K562 (cell line): Measurements from ENCODE around the gene USHBP1. TPM values are rescaled to one million over a fixed set of nuclear protein-coding genes. Genes with fewer than 3 reads are reported as not detected.
A peak's percentile ranks its signal among the peaks of the same experiment; 100 is the strongest.

Experiments
- ERF ChIP-seq: fragments of 450-650 bp; formaldehyde crosslinking; IDR thresholded peaks from 2 replicates; pipeline ENCODE4 v1.4.0; 2020; ENCODE audit warnings: mild to moderate bottlenecking, mixed read lengths
- HLTF ChIP-seq: fragments of 450-650 bp; IDR thresholded peaks from 2 replicates; pipeline ENCODE4 v1.6.1; 2016
- KLF16 ChIP-seq: IDR thresholded peaks from 2 replicates; pipeline ENCODE4 v1.6.1; 2016; ENCODE audit warnings: antibody characterized with exemption
- MBD2 ChIP-seq: sonication (generic); IDR thresholded peaks from 2 replicates; pipeline ENCODE4 v1.6.1; 2016; ENCODE audit warnings: low read depth, borderline replicate concordance
- MEF2A ChIP-seq: IDR thresholded peaks from 2 replicates; pipeline ENCODE4 v1.6.1; 2011; ENCODE audit warnings: low read depth, mild to moderate bottlenecking, low read length, moderate library complexity; ENCODE audit not compliant: control insufficient read depth
- NRF1 ChIP-seq, 2 experiments: fragments of 450-650 bp; IDR thresholded peaks in 1 of 2; conservative IDR thresholded peaks in 1 of 2; 2 replicates each; pipeline ENCODE4 v1.6.1; 2014; ENCODE audit warnings: mild to moderate bottlenecking in 2 of 2
- PHB ChIP-seq: fragments of 250-450 bp; sonication (Bioruptor Pico); IDR thresholded peaks from 2 replicates; pipeline ENCODE4 v1.5.0; 2021
- RBM25 ChIP-seq: fragments of 200-400 bp; formaldehyde crosslinking; IDR thresholded peaks from 2 replicates; pipeline ENCODE4 v1.6.1; 2018; ENCODE audit warnings: low read length, low read depth, moderate library complexity; ENCODE audit not compliant: severe bottlenecking
- SAP30 ChIP-seq: fragments of 200-600 bp; sonication (generic); IDR thresholded peaks from 2 replicates; pipeline ENCODE4 v1.6.1; 2012; ENCODE audit warnings: borderline replicate concordance, low read depth, mild to moderate bottlenecking, moderate library complexity, low read length, control low read depth, inconsistent platforms; ENCODE audit not compliant: insufficient read depth, poor library complexity, severe bottlenecking
- SIX5 ChIP-seq, 2 experiments: IDR thresholded peaks; 2 replicates each; pipeline ENCODE4 v1.6.1; 2011; ENCODE audit warnings: low read length in 2 of 2, borderline replicate concordance in 1 of 2, low read depth in 1 of 2, mild to moderate bottlenecking in 1 of 2, moderate library complexity in 1 of 2; ENCODE audit not compliant: insufficient read depth in 1 of 2
- SNIP1 ChIP-seq: fragments of 450-650 bp; IDR thresholded peaks from 2 replicates; pipeline ENCODE4 v1.7.1; 2017; ENCODE audit warnings: low read depth, mild to moderate bottlenecking
- STAT5A ChIP-seq: IDR thresholded peaks from 2 replicates; pipeline ENCODE4 v1.6.1; 2012; ENCODE audit warnings: low read length, inconsistent platforms, borderline replicate concordance
- TOE1 ChIP-seq, 2 experiments: fragments of 450-650 bp in 1 of 2; sonication (generic) in 1 of 2; formaldehyde crosslinking in 1 of 2; IDR thresholded peaks; 2 replicates each; pipeline versions ENCODE4 v1.7.1 to v1.8.0; 2016 to 2022; ENCODE audit warnings: borderline replicate concordance in 2 of 2, mild to moderate bottlenecking in 2 of 2, antibody characterized with exemption in 1 of 2, inconsistent platforms in 1 of 2, low read depth in 1 of 2, missing genetic modification reagents in 1 of 2, moderate library complexity in 1 of 2
- ZBTB9 ChIP-seq: fragments of 450-650 bp; formaldehyde crosslinking; IDR thresholded peaks from 2 replicates; pipeline ENCODE4 v1.4.0; 2020; ENCODE audit warnings: mild to moderate bottlenecking, moderate library complexity
- ZNF232 ChIP-seq: sonication (generic); formaldehyde crosslinking; IDR thresholded peaks from 2 replicates; pipeline ENCODE4 v1.8.0; 2022; ENCODE audit warnings: mild to moderate bottlenecking, missing genetic modification reagents
- ZNF347 ChIP-seq: fragments of 450-650 bp; formaldehyde crosslinking; IDR thresholded peaks from 2 replicates; pipeline ENCODE4 v1.4.0; 2020; ENCODE audit warnings: low read depth, mild to moderate bottlenecking, moderate library complexity
- ZNF589 ChIP-seq: fragments of 200-800 bp; sonication (Bioruptor generic); IDR thresholded peaks from 2 replicates; pipeline ENCODE4 v1.6.1; 2016; ENCODE audit warnings: low read depth, missing genetic modification characterization, missing compliant biosample characterization
- ZSCAN29 ChIP-seq: fragments of 450-650 bp; IDR thresholded peaks from 2 replicates; pipeline ENCODE4 v1.6.1; 2017
- polyA plus RNA-seq, 8 experiments: library from polyadenylated mRNA; depleted of rRNA in 4 of 8; stranded (reverse) in 5 of 8; unstranded in 3 of 8; fragments of >200 nt; fragmentation: Nextera tagmentation in 2 of 8; fragmentation: Illumina TruSeq in 1 of 8; extraction: Ambion mirVana in 2 of 8; extraction: Trizol in 1 of 8; gene quantifications; 2 replicates each; pipeline versions ENCODE4 v1.2.1 to v1.2.3, GENCODE V29; 2011 to 2014; ENCODE audit warnings: inconsistent platforms in 1 of 8, missing spikeins in 1 of 8
- total RNA-seq, 7 experiments: library from RNA; depleted of rRNA in 6 of 7; stranded (reverse); fragments of >200 nt in 6 of 7; fragmentation: Illumina TruSeq in 2 of 7; extraction: Trizol in 2 of 7; gene quantifications; 2 replicates each; pipeline versions ENCODE4 v1.2.1 to v1.2.3, GENCODE V29; 2011 to 2021; ENCODE audit warnings: low replicate concordance in 1 of 7
- TF ChIP-seq, protein P1 (sequence below): sonication (generic); formaldehyde crosslinking; IDR thresholded peaks from 2 replicates; pipeline ENCODE4 v1.4.0; 2020; ENCODE audit warnings: mild to moderate bottlenecking, missing genetic modification reagents
- TF ChIP-seq, protein P2 (sequence below): sonication (generic); formaldehyde crosslinking; IDR thresholded peaks from 2 replicates; pipeline ENCODE4 v1.8.0; 2023; ENCODE audit warnings: mild to moderate bottlenecking, missing genetic modification reagents

The USHBP1 gene
- total and polyA plus RNA-seq, 9 of the 15 experiments (the other 6 are each of a cell fraction or from before 2014, with no cell fraction given) = 0.03 to 0.10 (median 0.05) TPM; not detected in 5

GRCh38 chr19:17305517-17306284 is 41.2 kb upstream of the USHBP1 start, which contains the start of gene MRPL34 (continued):
- TF ChIP-seq ZBTB9 (CRISPR knock-in tag) (peak; percentile 55; the same call in 1 of the 2 replicates), KLF16 (peak; percentile 69), SIX5 (IDR thresholded peaks at IDR 0.05; ENCODE audit: borderline replicate concordance in 1 of 2, insufficient read depth in 1 of 2, low read depth in 1 of 2, low read length in 2 of 2) (peak; percentile 42 to 49; a peak in 2 of 4 replicates), TOE1 (IDR thresholded peaks at IDR 0.05; ENCODE audit: borderline replicate concordance) (0 out of 2 replicates have a peak, but pooled peaks have one; percentile 50), TOE1 (CRISPR knock-in tag; IDR thresholded peaks at IDR 0.05; ENCODE audit: borderline replicate concordance, low read depth) (no peak), ZNF589 (CRISPR knock-in tag) (0 out of 2 replicates have a peak, but pooled peaks have one; percentile 11), MBD2 (peak; percentile 67), RBM25 (no peak), SAP30 (peak; percentile 82), STAT5A (no peak), NRF1 (conservative IDR thresholded peaks at IDR 0.05 in 1 of 2, IDR thresholded peaks at IDR 0.05 in 1 of 2) (peak; percentile 98), HLTF (no peak), PHB (CRISPR knock-in tag) (0 out of 2 replicates have a peak, but pooled peaks have one; percentile 65), ZNF347 (CRISPR knock-in tag) (no peak), SNIP1 (no peak), MEF2A (no peak), ERF (CRISPR knock-in tag) (0 out of 2 replicates have a peak, but pooled peaks have one; percentile 66), ZNF232 (CRISPR knock-in tag) (no peak), ZSCAN29 (peak; percentile 51; the same call in 1 of the 2 replicates)
- TF ChIP-seq, protein P1, sequence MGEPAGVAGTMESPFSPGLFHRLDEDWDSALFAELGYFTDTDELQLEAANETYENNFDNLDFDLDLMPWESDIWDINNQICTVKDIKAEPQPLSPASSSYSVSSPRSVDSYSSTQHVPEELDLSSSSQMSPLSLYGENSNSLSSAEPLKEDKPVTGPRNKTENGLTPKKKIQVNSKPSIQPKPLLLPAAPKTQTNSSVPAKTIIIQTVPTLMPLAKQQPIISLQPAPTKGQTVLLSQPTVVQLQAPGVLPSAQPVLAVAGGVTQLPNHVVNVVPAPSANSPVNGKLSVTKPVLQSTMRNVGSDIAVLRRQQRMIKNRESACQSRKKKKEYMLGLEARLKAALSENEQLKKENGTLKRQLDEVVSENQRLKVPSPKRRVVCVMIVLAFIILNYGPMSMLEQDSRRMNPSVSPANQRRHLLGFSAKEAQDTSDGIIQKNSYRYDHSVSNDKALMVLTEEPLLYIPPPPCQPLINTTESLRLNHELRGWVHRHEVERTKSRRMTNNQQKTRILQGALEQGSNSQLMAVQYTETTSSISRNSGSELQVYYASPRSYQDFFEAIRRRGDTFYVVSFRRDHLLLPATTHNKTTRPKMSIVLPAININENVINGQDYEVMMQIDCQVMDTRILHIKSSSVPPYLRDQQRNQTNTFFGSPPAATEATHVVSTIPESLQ (CRISPR knock-in tag) = peak; percentile 85
- TF ChIP-seq, protein P2, sequence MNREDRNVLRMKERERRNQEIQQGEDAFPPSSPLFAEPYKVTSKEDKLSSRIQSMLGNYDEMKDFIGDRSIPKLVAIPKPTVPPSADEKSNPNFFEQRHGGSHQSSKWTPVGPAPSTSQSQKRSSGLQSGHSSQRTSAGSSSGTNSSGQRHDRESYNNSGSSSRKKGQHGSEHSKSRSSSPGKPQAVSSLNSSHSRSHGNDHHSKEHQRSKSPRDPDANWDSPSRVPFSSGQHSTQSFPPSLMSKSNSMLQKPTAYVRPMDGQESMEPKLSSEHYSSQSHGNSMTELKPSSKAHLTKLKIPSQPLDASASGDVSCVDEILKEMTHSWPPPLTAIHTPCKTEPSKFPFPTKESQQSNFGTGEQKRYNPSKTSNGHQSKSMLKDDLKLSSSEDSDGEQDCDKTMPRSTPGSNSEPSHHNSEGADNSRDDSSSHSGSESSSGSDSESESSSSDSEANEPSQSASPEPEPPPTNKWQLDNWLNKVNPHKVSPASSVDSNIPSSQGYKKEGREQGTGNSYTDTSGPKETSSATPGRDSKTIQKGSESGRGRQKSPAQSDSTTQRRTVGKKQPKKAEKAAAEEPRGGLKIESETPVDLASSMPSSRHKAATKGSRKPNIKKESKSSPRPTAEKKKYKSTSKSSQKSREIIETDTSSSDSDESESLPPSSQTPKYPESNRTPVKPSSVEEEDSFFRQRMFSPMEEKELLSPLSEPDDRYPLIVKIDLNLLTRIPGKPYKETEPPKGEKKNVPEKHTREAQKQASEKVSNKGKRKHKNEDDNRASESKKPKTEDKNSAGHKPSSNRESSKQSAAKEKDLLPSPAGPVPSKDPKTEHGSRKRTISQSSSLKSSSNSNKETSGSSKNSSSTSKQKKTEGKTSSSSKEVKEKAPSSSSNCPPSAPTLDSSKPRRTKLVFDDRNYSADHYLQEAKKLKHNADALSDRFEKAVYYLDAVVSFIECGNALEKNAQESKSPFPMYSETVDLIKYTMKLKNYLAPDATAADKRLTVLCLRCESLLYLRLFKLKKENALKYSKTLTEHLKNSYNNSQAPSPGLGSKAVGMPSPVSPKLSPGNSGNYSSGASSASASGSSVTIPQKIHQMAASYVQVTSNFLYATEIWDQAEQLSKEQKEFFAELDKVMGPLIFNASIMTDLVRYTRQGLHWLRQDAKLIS (CRISPR knock-in tag) = peak; percentile 47; the same call in 1 of the 2 replicates
